ENCODE results near the gene FBL. TPM values are rescaled to one million over a fixed set of nuclear protein-coding genes. Genes with fewer than 3 reads are reported as not detected.
"Not testable (repeated sequence)": the region's sequence is repeated elsewhere in the genome, so short reads cannot be mapped to it uniquely, and the experiment has no call there.

Gene FBL
- total RNA-seq, 1 experiment from 2014 or later: 437 TPM

DNA sequence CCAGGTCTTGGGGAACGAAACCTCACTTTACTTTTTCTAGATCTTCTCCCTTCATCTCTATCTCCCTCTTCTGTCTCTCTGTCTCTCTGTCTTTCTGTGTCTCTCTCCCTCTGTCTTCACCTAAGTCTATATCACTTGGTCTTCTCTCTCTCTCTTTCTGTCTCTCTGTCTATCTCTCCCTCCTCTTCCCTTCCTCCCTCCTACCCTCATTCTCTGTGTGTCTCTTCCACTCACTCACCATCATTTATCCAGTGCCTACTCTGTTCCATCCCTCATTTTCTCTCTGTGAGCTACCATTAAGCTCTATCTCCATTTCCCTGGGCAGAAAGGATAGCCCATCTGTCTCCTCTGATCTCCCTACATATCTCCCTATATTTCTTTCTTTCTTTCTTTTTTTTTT, 32.2 kb upstream of the FBL start:
- Histone ChIP-seq H3F3A (ENCODE audit: insufficient read depth, low read depth) (no peaks in the 10 kb centered on the region), H3K4me3 (no peak overlapping the region), H3K27ac (no peak overlapping the region), H3K27me3 (ENCODE audit: insufficient read depth, low read depth) (0 out of 2 replicates have a peak, but pooled peaks cover 5% of the 10 kb centered on the region), H3K4me2 (no peak overlapping the region), H3K4me1 (replicated peaks; ENCODE audit: insufficient read depth) (no peaks in the 10 kb centered on the region), H3K79me2 (ENCODE audit: low read depth) (no peaks in the 10 kb centered on the region), H3K9me3 (ENCODE audit: insufficient read depth, low read depth) (no peaks in the 10 kb centered on the region), H3K36me3 (ENCODE audit: low read depth) (no peaks in the 10 kb centered on the region), H4K20me1 (ENCODE audit: insufficient read depth) (no peaks in the 10 kb centered on the region), H2AFZ (no peak overlapping the region), H3K9me2 (ENCODE audit: insufficient read depth) (no peaks in the 10 kb centered on the region)
- POLR2A ChIA-PET (ENCODE audit: unreplicated experiment): no interaction called here
- CTCF ChIA-PET: no interaction called here
- no peak for TF ChIP-seq EZH2 (IDR thresholded peaks at IDR 0.05; ENCODE audit: low read depth)
- TF ChIP-seq, protein P1, sequence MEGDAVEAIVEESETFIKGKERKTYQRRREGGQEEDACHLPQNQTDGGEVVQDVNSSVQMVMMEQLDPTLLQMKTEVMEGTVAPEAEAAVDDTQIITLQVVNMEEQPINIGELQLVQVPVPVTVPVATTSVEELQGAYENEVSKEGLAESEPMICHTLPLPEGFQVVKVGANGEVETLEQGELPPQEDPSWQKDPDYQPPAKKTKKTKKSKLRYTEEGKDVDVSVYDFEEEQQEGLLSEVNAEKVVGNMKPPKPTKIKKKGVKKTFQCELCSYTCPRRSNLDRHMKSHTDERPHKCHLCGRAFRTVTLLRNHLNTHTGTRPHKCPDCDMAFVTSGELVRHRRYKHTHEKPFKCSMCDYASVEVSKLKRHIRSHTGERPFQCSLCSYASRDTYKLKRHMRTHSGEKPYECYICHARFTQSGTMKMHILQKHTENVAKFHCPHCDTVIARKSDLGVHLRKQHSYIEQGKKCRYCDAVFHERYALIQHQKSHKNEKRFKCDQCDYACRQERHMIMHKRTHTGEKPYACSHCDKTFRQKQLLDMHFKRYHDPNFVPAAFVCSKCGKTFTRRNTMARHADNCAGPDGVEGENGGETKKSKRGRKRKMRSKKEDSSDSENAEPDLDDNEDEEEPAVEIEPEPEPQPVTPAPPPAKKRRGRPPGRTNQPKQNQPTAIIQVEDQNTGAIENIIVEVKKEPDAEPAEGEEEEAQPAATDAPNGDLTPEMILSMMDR (conservative IDR thresholded peaks at IDR 0.05): no peak
- no peak for DNase-seq
- intact Hi-C loops (cut with micrococcal nuclease; ENCODE audit: unreplicated experiment): no loop called here
- no TSS peak for BruUV-seq (replicated peaks)

DNA sequence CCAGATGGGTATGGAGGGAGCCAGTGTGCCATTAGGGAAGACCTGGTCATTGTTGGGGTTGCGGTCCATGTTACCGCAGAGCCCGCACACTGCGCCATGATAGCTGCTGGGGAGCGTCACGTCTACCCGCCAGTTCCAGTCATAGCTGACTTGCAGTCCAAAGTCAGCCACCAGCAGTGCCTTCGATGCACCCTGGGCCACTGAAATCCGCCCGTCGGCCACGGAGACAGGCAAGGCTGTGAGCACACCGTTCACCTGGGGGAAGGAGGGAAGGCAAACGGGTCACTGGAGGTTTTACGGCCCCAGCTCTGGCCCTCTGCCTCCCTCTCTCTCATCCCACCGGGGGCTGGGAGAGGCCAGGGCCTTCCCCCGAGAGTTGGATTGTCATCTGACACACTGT, 31.8 kb upstream of the FBL start:
- DNase-seq: not testable (repeated sequence)

DNA sequence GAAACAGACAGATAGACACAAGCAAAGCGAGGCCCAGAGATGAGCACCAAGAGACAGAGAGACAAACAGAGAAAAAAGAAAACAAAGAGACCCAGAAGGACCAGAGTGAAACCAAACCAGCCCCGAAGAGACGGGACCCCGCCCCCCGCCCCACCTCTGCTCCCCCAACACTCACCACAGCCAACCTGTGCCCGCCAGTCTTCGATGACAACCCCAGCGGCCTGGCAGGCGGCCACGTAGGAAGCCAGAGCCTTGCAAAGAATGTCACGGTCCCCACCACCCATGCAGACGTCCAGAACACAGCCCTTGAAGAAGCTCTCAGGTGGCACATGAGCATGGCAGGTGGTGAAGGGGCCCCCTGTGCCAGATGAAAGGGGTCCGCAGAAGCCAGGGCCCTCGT, 31.3 kb upstream of the FBL start:
- H3K4me3 ChIP-seq; H3K27ac ChIP-seq; H4K20me1 ChIP-seq (ENCODE audit: insufficient read depth); CTCF ChIA-PET; intact Hi-C loops (cut with micrococcal nuclease; ENCODE audit: unreplicated experiment); H3K4me2 ChIP-seq; H3K27me3 ChIP-seq (ENCODE audit: insufficient read depth, low read depth); H3K36me3 ChIP-seq (ENCODE audit: low read depth); H3K9me3 ChIP-seq (ENCODE audit: insufficient read depth, low read depth); H3K9me2 ChIP-seq (ENCODE audit: insufficient read depth); H3F3A ChIP-seq (ENCODE audit: insufficient read depth, low read depth); BruUV-seq (replicated peaks); H3K4me1 ChIP-seq (replicated peaks; ENCODE audit: insufficient read depth); POLR2A ChIA-PET (ENCODE audit: unreplicated experiment); H2AFZ ChIP-seq; H3K79me2 ChIP-seq (ENCODE audit: low read depth): not testable (repeated sequence)
- DNase-seq: peak in 1 of 2 experiments; percentile 60

More for the DNA sequence above, 31.8 kb upstream of the FBL start:
- H3K9me2 ChIP-seq (ENCODE audit: insufficient read depth); H3K27me3 ChIP-seq (ENCODE audit: insufficient read depth, low read depth); H3K4me1 ChIP-seq (replicated peaks; ENCODE audit: insufficient read depth); H3F3A ChIP-seq (ENCODE audit: insufficient read depth, low read depth); CTCF ChIA-PET; H3K36me3 ChIP-seq (ENCODE audit: low read depth); H3K4me2 ChIP-seq; intact Hi-C loops (cut with micrococcal nuclease; ENCODE audit: unreplicated experiment); POLR2A ChIA-PET (ENCODE audit: unreplicated experiment); BruUV-seq (replicated peaks); H3K79me2 ChIP-seq (ENCODE audit: low read depth); H2AFZ ChIP-seq; H3K4me3 ChIP-seq; H3K27ac ChIP-seq; H3K9me3 ChIP-seq (ENCODE audit: insufficient read depth, low read depth); H4K20me1 ChIP-seq (ENCODE audit: insufficient read depth): not testable (repeated sequence)

DNA sequence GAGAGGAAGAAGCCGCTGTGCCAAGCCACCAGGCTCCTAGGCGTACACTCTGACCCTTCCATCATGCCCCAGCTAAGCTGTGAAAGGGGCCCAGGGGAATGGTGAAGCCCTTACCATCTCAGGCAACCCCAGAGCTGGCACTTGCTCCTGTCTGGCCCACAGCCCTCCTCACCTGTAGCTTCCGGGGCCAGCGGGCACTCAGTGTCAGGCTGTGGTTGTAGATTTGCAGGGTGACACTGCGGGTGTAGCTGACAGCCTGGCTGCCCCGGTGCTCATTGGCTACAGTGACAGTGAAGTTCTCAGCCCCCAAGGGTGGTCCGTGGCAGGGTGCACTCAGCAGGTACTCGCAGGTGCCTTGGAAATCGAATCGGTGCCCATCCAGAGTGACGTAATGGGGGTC, 30.3 kb upstream of the FBL start:
- H3K36me3 ChIP-seq (ENCODE audit: low read depth); POLR2A ChIA-PET (ENCODE audit: unreplicated experiment); H3K9me2 ChIP-seq (ENCODE audit: insufficient read depth); H3K27ac ChIP-seq; H3K79me2 ChIP-seq (ENCODE audit: low read depth); H4K20me1 ChIP-seq (ENCODE audit: insufficient read depth); H3F3A ChIP-seq (ENCODE audit: insufficient read depth, low read depth); H3K4me1 ChIP-seq (replicated peaks; ENCODE audit: insufficient read depth); H2AFZ ChIP-seq; CTCF ChIA-PET; DNase-seq; H3K4me3 ChIP-seq; intact Hi-C loops (cut with micrococcal nuclease; ENCODE audit: unreplicated experiment); H3K4me2 ChIP-seq; H3K27me3 ChIP-seq (ENCODE audit: insufficient read depth, low read depth); BruUV-seq (replicated peaks); H3K9me3 ChIP-seq (ENCODE audit: insufficient read depth, low read depth): not testable (repeated sequence)

DNA sequence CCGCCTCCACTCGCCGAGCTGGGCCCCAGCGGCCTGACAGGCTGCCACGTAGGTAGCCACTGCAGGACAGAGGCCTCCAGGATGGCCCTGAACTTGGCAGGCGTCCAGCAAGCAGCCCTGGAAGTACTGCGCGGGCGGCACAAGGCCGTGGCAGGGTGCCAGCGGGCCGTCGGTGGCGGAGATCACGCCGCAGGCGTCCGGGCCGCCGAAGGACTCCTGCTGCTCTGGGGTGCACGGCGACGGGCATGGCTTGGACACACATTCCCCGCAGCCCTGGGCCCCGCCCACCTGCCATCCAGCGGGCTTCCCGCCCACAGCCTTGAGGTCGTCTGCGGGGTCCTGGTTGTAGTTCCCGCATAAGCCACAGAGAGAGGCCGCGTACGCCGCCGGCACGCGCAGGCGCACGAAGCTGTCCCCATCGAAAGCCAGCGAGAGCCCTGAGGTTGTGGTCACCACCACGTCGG, 29.3 kb upstream of the FBL start:
- POLR2A ChIA-PET (ENCODE audit: unreplicated experiment); CTCF ChIA-PET; H3K4me2 ChIP-seq; H3K79me2 ChIP-seq (ENCODE audit: low read depth); H3K9me3 ChIP-seq (ENCODE audit: insufficient read depth, low read depth); H4K20me1 ChIP-seq (ENCODE audit: insufficient read depth); H3K4me3 ChIP-seq; H3K27ac ChIP-seq; H2AFZ ChIP-seq; H3K36me3 ChIP-seq (ENCODE audit: low read depth); BruUV-seq (replicated peaks); H3K9me2 ChIP-seq (ENCODE audit: insufficient read depth); intact Hi-C loops (cut with micrococcal nuclease; ENCODE audit: unreplicated experiment); H3F3A ChIP-seq (ENCODE audit: insufficient read depth, low read depth); H3K4me1 ChIP-seq (replicated peaks; ENCODE audit: insufficient read depth); DNase-seq; H3K27me3 ChIP-seq (ENCODE audit: insufficient read depth, low read depth): not testable (repeated sequence)

Measured in PC-9 (cell line).